Testis (tissue), 2 donors: ENCODE data around the gene DRAP1.
"Not testable (repeated sequence)": the region's sequence is repeated elsewhere in the genome, so short reads cannot be mapped to it uniquely, and the experiment has no call there.

Experiments
- CTCF ChIP-seq, 3 experiments: fragments of 450-650 bp in 2 of 3; fragments of 200-600 bp in 1 of 3; sonication (generic) in 1 of 3; IDR thresholded peaks; one replicate each; pipeline ENCODE4 v1.5.1; 2016 to 2019; ENCODE audit warnings: antibody characterized with exemption in 3 of 3, mild to moderate bottlenecking in 2 of 3, moderate library complexity in 1 of 3
- POLR2A ChIP-seq: fragments of 450-650 bp; IDR thresholded peaks from one replicate; pipeline ENCODE4 v1.6.1; 2017; ENCODE audit warnings: antibody characterized with exemption, mild to moderate bottlenecking, moderate library complexity

DNA sequence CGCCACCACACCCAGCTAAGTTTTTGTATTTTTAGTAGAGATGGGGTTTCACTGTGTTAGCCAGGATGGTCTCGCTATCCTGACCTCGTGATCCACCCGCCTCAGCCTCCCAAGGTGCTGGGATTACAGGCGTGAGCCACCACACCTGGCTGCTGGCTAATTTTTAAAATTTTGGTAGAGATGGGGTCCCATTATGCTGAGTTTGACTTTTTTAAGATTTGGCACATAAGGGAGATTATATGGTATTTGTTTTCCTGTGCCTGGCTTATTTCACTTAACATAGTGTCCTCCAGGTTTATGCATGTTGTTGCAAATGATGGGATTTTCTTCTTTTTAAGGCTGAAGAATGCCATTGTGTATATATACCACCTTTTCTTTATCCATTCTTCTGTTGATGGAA, 31.5 kb downstream of the DRAP1 start:
- TF ChIP-seq CTCF (IDR thresholded peaks at IDR 0.05); POLR2A: not testable (repeated sequence)
